ENCODE measurements around the gene HLA-DOA.

HLA-DOA gene

DNA sequence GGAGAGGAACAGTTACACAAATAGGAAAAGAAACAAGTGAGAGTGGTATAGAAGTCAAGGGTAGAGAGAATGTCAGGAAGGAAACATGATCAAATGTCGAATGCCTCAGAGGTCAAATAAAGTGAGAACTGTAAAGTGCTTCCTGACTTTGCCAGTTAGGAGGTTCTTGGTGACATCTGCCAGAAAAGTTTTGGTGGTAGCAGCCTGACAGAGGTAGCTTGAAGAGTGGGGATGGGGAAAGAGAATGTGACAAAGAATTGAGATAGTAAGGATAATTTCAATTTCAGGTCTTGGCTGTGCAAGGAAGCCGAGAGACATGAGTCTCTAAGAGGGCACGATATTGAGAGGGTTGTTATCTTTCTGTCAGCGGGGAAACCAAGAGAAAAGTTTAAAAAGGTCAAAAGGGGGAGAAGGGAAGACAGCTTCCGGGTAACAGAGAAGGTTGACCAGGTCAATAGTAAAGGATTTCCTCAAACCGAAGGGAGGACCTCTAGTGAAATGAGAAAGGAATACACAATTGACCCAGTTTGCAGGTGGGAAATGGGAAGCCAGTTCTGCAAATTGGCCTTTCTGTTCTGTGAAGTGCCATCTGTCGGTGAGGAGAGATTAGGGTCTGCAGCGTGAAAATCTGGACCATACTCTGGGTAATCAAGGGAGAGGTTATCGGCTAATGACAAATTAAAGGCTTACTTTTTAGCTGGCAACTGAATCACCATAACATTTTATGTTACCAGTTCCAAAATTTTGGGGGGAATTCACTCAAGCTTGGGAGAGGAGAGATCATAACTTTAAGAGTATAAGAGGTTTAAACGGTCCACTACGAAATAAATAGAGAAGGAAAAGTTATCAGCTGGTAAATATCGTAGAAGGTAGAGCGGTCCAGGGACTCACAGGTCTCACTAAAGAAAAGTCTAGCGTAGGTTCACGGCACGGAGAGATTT is 42.0 kb downstream of the HLA-DOA start:
- DNase-seq, result peak in 17 of 51 donors; percentile 15 to 79 (median 33)

DNA sequence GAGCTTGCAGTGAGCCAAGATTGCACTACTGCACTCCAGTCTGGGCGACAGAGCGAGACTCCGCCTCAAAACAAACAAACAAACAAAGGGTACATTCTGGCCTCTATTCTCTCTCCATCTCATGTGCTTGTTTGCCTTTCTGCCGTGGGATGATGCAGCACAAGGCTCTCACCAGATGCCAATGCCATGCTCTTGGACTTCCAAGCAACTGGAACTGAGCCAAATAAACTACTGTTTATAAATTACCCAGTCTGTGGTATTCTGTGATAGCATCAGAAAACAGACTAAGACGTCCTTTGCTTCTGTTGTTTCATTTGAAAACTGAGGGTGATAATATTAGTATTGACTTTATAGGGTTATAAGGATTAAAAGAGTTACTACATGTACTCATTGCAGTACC is 44.6 kb downstream of the HLA-DOA start:
- no peak for DNase-seq

GRCh38 chr6:32963866-32964265 is 45.5 kb downstream of the HLA-DOA start:
- no peak for DNase-seq

GRCh38 chr6:32962213-32962826 is 47.1 kb downstream of the HLA-DOA start:
- DNase-seq, result no peak

- DNase-seq, result no peak
Observed at GRCh38 chr6:32960563-32960962, 48.8 kb downstream of the HLA-DOA start.

- DNase-seq, result no peak
Observed at GRCh38 chr6:32956176-32956575, 53.2 kb downstream of the HLA-DOA start.

DNA sequence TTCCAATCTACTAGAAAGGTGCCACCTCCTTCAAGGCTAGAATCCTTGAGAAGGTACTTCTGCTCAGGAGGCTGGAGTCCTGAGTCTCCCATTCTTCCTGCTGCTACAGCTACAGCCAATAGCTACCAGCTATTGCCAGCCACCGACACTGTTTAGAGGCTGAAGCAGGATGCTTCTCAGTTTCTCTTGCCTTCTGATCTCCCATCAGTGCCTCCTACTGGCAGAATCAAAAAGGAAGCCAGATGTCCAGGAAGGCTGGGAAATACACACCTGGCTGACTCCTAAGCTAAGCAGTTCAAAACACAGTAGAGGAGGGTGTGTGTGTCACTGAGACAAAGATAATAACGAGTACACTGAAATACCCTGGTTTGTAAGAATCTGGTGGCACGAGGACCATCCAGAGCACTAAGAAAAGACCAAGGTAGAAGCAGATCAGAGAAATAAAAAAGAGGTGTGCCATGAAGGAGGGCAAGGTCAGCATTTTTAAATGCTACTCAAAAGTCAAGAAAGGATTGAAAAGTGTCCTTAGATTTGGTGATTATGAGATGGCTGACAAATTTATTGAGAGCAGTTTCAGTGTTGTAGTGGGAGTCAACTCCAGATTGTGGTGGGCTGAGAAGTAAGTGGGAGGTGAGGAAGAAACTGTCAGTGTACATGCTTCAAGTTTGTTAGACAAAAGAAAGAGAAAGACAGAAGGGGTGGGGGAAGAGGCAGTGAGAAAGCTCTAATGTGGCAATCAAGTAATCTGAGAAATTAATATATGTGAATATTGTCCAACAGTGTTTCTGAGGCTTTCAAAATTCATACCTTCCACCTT is 54.2 kb downstream of the HLA-DOA start:
- DNase-seq, result no peak

GRCh38 chr6:32954267-32954666 is 55.1 kb downstream of the HLA-DOA start:
- DNase-seq, result no peak
